ENCODE measurements around the gene CNOT3.
"Not testable (repeated sequence)": the region's sequence is repeated elsewhere in the genome, so short reads cannot be mapped to it uniquely, and the experiment has no call there.

Gene CNOT3

DNA sequence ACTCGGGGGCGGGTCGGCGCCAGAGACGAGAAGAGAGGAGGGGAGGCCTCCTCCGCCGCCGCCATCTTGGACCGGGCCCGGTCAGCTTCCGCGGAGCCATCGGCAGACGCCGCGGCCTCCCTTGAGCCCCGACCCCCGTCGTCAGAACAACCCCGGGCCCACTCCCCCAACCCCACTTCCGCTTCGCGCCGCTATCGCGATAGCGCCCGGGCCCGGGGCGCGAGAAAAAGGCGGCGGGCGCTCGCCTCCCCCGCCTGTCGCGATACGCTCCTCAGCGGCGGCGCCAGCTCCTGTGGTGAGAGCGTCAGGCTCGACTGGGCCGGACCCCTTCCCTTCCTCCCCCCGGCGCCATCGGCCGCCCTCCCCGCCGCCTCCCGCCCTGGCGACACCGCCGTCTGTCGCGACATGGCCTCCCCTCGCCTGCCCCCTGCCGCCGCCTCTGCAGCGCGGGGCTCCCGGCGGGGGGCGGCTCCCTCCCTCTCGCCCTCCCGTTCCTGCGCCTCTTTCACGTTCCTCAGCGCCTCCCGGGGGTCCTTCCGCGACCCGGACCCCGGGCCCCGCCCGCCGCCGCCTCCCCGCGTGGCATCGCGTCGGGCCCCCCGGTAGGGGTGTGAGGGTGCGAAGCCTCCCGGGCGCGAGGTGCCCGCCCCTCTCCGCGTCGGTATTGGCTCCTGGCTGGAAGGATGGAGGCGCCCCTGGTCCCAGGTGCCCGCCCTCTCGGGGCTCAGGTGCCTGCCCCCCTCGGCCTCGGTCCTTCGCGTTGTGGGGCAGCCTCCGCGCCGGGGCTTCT, at the start of gene CNOT3:
TSS of gene CNOT3 (plus strand) at position 64 of the 790 bp plus-strand sequence. CDS start 5,217 bp downstream, outside the sequence.
- FAIRE-seq = no peak
- peak; percentile 84 for TF ChIP-seq POLR2A (IDR thresholded peaks at IDR 0.05; ENCODE audit: low read depth, low read length)
- DNase-seq (ENCODE audit: insufficient read length, low spot score) = peak; percentile 67

DNA sequence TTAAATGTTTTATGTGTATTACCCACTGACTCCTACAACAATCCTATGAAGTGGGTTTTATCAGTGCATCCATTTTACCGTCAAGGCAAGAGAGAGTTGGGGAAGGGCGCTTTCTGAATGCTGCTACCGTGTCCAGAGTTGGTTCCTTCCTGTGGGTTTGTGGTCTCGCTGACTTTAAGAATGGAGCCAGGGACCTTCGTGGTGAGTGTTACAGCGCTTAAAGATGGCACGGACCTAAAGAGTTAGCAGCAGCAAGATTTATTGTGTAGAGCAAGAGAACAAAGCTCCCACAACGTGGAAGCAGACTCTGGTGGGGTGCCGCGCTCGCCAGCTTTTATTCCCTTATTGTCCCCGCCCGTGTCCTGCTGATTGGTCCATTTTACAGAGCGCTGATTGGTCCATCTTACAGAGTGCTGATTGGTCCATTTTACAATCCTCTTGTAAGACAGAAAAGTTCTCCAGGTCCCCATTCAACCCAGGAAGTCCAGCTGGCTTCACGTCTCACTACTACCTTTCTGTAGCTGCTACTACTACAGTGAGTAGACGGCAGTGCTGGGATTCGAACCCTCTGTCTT, 43.0 kb upstream of the CNOT3 start:
- DNase-seq (ENCODE audit: insufficient read length, low spot score) (no peak), FAIRE-seq (no peak)
- TF ChIP-seq POLR2A (IDR thresholded peaks at IDR 0.05; ENCODE audit: low read depth, low read length) = no peak

DNA sequence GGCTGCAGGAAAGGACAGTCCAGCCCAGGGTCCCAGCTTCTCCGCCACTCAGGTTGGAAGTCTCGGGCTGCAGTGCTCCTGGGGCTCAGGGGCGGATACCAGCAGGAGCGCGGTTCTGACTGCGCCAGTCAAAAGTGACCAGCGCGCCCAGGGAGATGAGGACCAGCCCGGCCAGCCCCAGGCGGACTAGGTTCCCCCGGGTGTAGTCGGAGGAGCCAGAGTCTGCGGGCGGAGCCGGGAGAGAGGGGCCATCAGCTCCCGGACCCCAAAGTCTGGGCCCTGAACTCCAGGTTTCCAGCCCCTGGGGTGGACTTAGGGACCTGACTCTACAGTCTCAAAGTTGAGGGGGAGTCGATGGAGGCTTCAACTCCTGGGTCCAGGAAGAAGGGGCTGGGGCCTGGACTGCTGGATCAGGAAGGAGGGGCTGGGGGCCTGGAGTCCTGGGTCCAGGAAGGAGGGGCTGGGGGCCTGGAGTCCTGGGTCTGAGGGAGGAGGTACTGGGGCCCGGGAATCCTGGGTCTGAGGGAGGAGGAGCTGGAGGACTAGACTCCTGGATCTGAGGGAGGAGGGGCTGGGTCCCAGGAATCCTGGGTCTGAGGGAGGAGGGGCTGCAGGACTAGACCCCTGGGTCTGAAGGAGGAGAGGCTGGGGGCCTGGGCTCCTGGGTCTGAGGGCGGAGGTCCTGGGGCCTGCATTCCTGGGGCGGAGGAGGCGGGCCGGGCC, 42.3 kb upstream of the CNOT3 start:
- FAIRE-seq (no peak), DNase-seq (ENCODE audit: insufficient read length, low spot score) (no peak)
- TF ChIP-seq POLR2A (IDR thresholded peaks at IDR 0.05; ENCODE audit: low read depth, low read length) = no peak

DNA sequence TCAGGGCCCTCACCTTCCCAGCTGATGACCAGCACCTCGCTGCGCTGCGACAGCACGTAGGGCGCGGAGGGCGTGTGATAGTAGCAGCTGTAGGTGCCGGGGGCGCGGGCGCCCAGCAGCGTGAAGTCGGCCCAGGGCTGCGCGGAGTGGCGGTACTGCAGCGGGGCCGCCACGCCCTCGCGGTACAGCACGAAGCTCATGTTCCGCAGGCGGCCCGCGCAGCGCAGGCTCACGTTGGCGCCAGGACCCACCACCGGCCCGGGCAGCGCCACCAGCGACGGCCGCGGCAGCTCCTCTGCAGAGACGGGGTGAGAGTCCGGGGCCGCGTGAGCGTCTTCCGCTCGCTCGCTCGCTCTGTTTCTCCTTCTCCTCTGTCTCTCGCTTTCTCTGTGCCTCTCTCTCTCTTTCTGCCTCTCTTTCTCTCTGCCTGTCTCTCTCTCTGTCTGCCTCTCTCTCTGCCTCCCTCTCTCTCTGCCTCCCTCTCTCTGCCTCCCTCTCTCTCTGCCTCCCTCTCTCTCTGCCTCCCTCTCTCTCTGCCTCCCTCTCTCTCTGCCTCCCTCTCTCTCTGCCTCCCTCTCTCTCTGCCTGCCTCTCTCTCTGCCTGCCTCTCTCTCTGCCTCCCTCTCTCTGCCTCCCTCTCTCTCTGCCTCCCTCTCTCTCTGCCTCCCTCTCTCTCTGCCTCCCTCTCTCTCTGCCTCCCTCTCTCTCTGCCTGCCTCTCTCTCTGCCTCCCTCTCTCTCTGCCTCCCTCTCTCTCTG, 41.5 kb upstream of the CNOT3 start:
- FAIRE-seq; DNase-seq (ENCODE audit: insufficient read length, low spot score): not testable (repeated sequence)

DNA sequence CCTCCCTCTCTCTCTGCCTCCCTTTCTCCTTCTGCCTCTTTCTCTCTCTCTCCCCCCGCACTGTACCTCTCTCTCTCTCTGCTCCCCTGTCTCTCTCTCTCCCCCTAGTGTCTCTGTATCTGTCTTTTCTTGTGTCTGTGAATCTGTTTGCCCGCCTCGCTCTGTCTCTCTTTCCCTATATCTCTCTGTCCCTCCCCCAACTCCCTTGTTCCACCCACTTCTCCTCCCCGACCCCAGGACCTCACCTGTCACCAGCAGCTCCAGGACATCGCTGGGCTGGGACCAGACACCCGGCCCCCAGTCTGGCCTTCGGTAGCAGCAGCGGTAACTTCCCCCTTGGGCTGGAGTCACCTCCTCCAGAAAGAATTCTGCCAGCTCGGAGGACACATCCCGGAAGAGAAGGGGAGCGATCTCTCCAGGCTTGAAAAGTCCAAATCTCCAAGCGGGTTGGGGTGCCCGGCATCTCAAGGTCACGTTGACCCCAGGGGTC, 40.9 kb upstream of the CNOT3 start:
- no peak for DNase-seq (ENCODE audit: insufficient read length, low spot score)
- TF ChIP-seq POLR2A (IDR thresholded peaks at IDR 0.05; ENCODE audit: low read depth, low read length) = no peak
- FAIRE-seq = no peak

DNA sequence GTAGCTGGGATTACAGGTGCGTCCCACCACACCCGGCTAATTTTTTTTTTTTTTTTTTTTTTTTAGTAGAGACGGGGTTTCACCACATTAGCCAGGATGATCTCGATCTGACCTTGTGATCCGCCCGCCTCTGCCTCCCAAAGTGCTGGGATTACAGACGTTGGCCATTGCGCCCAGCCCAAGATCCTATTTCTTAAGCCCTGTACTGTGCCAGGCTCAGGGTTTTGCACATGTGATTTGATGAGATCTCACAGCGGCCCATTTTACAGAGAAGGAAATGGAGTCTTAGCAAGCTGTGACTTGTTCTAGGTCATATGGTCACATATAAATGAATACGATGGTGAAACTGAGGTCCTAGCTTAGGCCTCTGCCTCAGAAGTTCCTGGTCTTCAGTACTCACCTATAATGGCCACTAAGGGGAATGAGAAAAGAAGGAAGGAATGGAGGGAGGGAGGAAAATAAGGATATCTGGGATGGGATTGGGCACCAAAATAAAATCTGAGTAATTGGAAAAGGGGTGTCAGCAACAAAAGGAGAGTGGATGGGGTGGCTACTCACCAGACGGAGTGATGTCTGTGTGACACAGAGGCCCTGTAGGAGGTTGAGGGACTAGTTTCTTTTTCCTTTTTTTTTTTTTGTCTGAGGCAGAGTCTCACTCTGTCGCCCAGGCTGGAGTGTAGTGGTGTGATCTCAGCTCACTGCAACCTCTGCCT, 38.2 kb upstream of the CNOT3 start:
- TF ChIP-seq POLR2A (IDR thresholded peaks at IDR 0.05; ENCODE audit: low read depth, low read length) = no peak
- FAIRE-seq (no peak), DNase-seq (ENCODE audit: insufficient read length, low spot score) (no peak)

DNA sequence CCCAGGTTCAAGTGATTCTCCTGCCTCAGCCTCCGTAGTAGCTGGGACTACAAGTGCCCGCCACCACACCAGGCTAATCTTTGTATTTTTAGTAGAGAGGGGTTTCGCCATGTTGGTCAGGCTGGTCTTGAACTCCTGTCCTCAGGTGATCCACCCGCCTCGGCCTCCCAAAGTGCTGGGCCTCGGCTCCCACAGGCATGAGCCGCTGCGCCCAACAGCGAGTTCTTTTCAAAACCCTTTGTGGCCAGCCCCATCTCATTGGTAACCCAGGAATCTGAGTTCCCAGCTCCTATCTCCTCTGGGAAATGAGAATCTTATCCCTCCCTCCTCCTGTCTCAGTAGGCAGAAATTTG, 37.7 kb upstream of the CNOT3 start:
- not testable (repeated sequence) for FAIRE-seq; DNase-seq (ENCODE audit: insufficient read length, low spot score)

DNA sequence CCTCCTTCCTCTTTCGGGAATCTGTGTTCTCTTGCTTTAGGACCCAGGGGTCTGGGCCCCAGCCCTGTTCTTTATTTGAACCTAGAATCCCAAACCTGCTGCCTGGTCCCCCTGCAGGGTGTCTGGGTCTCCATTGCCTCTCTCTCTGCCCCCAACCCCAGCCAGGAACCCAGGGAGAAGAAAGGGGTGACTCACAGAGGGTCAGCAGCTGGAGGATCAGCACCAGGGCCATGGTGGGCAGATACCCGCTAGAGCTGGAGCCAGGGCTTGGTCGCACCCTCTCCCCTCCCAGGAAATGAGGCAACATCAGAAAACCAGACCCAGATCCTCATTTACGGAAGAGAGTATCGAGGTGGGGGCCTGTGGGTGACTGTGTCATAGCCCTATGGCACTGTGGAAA, 37.0 kb upstream of the CNOT3 start, which contains the start of gene OSCAR:
TSS of gene OSCAR (minus strand) at position 243 of the 400 bp plus-strand sequence. CDS start at position 232, 11 bp downstream.
- FAIRE-seq (no peak), DNase-seq (ENCODE audit: insufficient read length, low spot score) (no peak)
- no peak for TF ChIP-seq POLR2A (IDR thresholded peaks at IDR 0.05; ENCODE audit: low read depth, low read length)

DNA sequence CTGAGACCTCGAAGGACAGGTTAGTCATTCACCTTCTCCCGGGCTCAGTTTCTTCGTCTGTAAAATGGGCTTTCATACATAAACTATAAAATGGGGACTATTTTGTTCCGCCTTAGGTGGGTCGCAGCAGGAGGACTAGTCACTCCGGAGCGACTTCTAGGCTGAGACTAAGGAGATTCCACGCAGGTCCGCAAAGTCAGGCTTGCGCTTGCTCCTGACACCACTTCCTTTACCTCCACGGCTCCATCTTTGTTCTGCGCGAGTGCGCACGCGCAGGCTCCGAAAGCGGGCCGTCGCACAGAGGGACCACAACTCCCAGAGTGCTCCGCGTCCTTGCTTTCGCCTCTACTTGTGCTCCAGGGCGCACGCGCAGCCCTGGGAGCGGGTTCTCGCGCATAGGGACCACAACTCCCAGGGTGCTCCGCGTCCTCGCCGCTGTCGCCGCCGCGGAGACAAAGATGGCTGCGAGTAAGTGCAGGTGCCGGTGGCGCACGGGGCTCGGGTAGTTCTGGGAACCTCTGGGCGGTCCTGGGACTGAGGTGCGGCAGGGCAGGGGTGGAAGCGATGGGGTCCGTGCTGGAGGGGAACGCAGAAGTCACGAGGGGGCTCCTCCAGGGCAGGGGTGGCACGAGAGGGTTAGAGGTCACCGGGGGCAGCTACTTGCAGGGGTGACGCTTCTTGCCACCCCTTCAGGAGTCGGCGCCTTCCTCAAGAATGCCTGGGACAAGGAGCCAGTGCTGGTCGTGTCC, 35.0 kb upstream of the CNOT3 start, which contains the start of gene NDUFA3:
TSS of gene NDUFA3 (plus strand) at position 435 of the 749 bp plus-strand sequence. CDS start at position 459, 24 bp downstream.
- TF ChIP-seq POLR2A (IDR thresholded peaks at IDR 0.05; ENCODE audit: low read depth, low read length) = peak; percentile 79
- DNase-seq (ENCODE audit: insufficient read length, low spot score) (peak; percentile 100), FAIRE-seq (peak; percentile 86)

DNA sequence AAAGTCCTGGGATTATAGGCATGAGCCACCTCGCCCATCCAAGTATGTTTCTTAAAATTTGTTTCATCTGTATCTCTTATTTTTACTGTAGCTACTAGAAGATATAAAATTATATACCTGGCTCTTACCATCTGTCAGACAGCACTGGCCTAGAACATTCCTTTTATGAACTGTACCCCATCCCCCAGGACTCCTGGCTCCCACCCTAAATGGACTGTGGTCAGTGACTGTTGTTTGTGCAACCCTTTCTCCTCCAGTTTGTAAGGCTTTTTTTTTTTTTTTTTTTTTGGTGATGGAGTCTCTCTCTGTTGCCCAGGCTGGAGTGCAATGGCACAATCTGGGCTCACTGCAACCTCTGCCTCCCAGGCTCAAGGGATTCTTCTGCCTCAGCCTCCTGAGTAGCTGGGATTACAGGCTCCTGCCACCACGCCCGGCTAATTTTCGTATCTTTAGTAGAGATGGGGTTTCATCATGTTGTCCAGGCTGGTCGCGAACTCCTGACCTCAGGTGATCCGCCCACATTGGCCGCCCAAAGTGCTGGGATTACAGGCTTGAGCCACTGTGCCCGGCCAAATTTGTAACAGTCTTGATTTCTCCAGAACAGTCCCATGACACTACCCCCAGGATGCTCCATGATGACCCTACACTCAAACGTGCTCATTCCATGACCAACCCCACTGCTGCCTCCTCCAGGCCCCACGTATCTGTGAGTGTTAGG, 32.4 kb upstream of the CNOT3 start:
- no peak for TF ChIP-seq POLR2A (IDR thresholded peaks at IDR 0.05; ENCODE audit: low read depth, low read length)
- DNase-seq (ENCODE audit: insufficient read length, low spot score) (no peak), FAIRE-seq (no peak)

DNA sequence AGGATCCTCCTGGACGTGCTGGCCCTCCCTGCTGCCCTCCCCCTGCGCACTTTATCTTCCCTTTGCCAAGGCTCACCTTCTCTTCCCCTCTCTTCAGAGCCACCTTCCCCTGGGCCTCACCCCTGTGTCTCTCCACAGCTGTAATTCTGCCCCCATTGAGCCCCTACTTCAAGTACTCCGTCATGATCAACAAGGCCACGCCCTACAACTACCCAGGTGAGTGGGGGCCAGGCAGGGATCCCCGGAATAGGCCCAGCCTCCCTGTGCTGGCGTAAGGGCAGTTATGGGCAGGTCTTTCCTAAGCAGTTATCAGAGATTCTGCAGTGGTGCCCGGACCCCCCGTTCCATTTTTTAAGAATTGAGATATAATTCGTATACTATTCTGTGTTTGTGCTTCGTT, 31.8 kb upstream of the CNOT3 start:
- DNase-seq (ENCODE audit: insufficient read length, low spot score) (no peak), FAIRE-seq (no peak)
- TF ChIP-seq POLR2A (IDR thresholded peaks at IDR 0.05; ENCODE audit: low read depth, low read length) = no peak

DNA sequence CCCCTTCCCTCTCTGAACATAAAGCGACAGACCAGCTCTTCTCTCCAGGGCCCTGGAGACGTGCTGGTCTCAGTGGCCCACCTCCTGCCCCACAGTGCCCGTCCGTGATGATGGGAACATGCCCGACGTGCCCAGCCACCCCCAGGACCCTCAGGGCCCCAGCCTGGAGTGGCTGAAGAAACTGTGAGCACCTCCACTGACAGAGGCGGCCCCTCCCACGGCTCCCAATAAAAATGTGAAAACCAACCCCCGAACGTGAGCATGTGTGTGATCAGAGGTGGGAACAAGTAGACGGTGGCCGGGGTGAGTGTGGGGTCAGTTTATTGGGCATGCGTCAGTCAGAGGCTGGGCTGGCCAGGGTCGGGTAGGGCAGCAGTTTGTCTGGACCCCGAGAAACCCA, 30.8 kb upstream of the CNOT3 start:
- TF ChIP-seq POLR2A (IDR thresholded peaks at IDR 0.05; ENCODE audit: low read depth, low read length) = no peak
- FAIRE-seq (no peak), DNase-seq (ENCODE audit: insufficient read length, low spot score) (no peak)

Measured in H54 (cell line).